Adrenal gland (tissue), 12 donors: ENCODE results near the gene CACTIN. TPM values are rescaled to one million over a fixed set of nuclear protein-coding genes. Genes with fewer than 3 reads are reported as not detected.

Source experiments
- DNase-seq, 7 donors: peaks; one replicate each; pipeline ENCODE4 v3.0.0-alpha.2; 2019 to 2020
- H3K27ac ChIP-seq, 5 donors: fragments of 200-600 bp; sonication (generic) in 4 of 5; 1 replicate in 3 of 5; 2 replicates in 2 of 5; pipeline versions ENCODE4 v1.5.1 to v1.8.0; 2016 to 2020; ENCODE audit warnings: mild to moderate bottlenecking in 1 of 5
- H3K27me3 ChIP-seq: fragments of 200-600 bp; 2 replicates; pipeline ENCODE4 v1.8.0; 2021
- H3K36me3 ChIP-seq, 2 donors: fragments of 200-600 bp; replicated peaks in 1 of 2; 1 replicate in 1 of 2; 2 replicates in 1 of 2; pipeline versions ENCODE4 v1.5.1 to v1.8.0; 2018 to 2022
- H3K4me1 ChIP-seq, 2 donors: fragments of 200-600 bp; replicated peaks in 1 of 2; 1 replicate in 1 of 2; 2 replicates in 1 of 2; pipeline versions ENCODE4 v1.5.1 to v1.8.0; 2018 to 2021
- H3K4me3 ChIP-seq, 4 donors: fragments of 200-600 bp; sonication (generic) in 3 of 4; one replicate each; pipeline ENCODE4 v1.5.1; 2016 to 2018
- H3K9me3 ChIP-seq, 3 donors: fragments of 200-600 bp; sonication (generic) in 1 of 3; replicated peaks in 1 of 3; 1 replicate in 2 of 3; 2 replicates in 1 of 3; pipeline versions ENCODE4 v1.5.1 to v1.8.0; 2016 to 2021
- POLR2A ChIP-seq, 2 donors: fragments of 450-650 bp; IDR thresholded peaks; one replicate each; pipeline ENCODE4 v1.6.1; 2017; ENCODE audit warnings: antibody characterized with exemption in 2 of 2, mild to moderate bottlenecking in 2 of 2, moderate library complexity in 1 of 2
- WGBS, 4 donors: extraction: QIAGEN DNeasy Blood & Tissue Kit in 2 of 4; methylation state at CpG; one replicate each; pipeline versions ENCODE4 v1.1.5 to v1.1.7; 2013 to 2017; 5-methylcytosine and 5-hydroxymethylcytosine counted together
- intact Hi-C, 2 donors: fragments of 100-400 bp; cut with DNase I; formaldehyde crosslinking; loops; one replicate each; pipeline versions ENCODE4 v1.14.1 to v1.15.0; 2022 to 2023
- polyA plus RNA-seq, 3 donors: library from polyadenylated mRNA; stranded (reverse); fragments of 200-250 nt in 2 of 3; fragments of 350-450 nt in 1 of 3; fragmentation: Illumina TruSeq in 1 of 3; extraction: RNeasy Lipid Tissue Mini Kit (QIAGEN cat#74804) in 1 of 3; gene quantifications; one replicate each; pipeline ENCODE4 v1.2.3, GENCODE V29; 2013 to 2014
- total RNA-seq, 9 donors: library from RNA; depleted of rRNA in 4 of 9; stranded (reverse); fragments of >200 nt in 4 of 9; fragments of 120-200 nt in 1 of 9; fragmentation: NEBNext Ultra II Directional in 1 of 9; extraction: Animal tissue kit (Norgen Biotek cat#: 25700) in 1 of 9; gene quantifications; one replicate each; pipeline versions ENCODE4 v1.1.0 to v1.2.4, GENCODE V29; 2013 to 2023
- TF ChIP-seq, protein P1 (sequence below), 6 experiments: fragments of 450-650 bp in 4 of 6; fragments of 200-600 bp in 2 of 6; sonication (generic) in 1 of 6; IDR thresholded peaks; 1 replicate in 5 of 6; 2 replicates in 1 of 6; pipeline versions ENCODE4 v1.5.1 to v1.8.0; 2016 to 2021; ENCODE audit warnings: antibody characterized with exemption in 6 of 6, mild to moderate bottlenecking in 2 of 6, moderate library complexity in 1 of 6
- donor health status: healthy with polysubstance abuse.
- donor health status: Bipolar disorder and iron deficiency.
- donor health status: DM: yes; HTN: yes; CAD: no.
- donor health status: DM: no; HTN: no; CAD: no.
- donor health status: DM: no; HTN: no; CAD: no.
- donor health status: DM: yes; HTN: yes; CAD: no.

CACTIN gene
- total and polyA plus RNA-seq, 12 donors, result 5.0 to 78.4 (median 22.3) TPM

DNA sequence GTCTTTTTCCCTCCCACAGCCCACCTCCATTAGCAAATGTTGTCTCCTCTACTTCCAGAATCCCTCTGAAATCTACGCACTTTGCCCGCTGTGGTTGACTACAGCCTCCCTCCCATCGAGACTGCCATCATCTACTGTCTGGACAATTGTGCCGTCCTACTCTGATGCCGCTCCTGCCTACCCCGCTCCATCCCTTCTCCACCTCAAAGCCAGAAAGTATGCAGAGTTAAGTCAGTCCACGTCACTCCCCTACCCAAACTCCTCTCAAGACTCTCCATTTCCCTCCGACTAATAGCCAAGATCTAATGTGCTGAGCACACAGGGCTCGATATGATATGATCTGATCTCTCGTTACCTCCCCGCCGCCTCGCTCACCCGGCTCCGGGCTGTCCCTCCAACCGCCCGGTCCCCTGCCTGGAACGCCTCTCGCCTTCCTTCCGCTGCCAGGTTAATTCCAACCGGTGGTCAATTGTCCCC, 556 bp downstream of the CACTIN start:
- Histone ChIP-seq H3K27ac (peak overlapping the region; percentile 78 to 96 (median 91)), H3K4me1 (peaks cover 6 to 22% of the 10 kb centered on the region in 2 donors), H3K27me3 (no peaks in the 10 kb centered on the region), H3K36me3 (peaks cover 0 to 11% of the 10 kb centered on the region in 2 donors), H3K4me3 (peak overlapping the region; percentile 68 to 96 (median 82)), H3K9me3 (no peaks in the 10 kb centered on the region)
- WGBS, 4 donors, result 1 to 2% (median 2%) methylated on average over 16 to 21 of the region's 21 CpGs
- intact Hi-C loops, result loop anchor here in 1 of 2 donors (10.0 kb wide), 1 partner anchor 311 kb away; no protein-coding TSS in a partner anchor
- no peak for TF ChIP-seq POLR2A (IDR thresholded peaks at IDR 0.05)
- TF ChIP-seq, protein P1, sequence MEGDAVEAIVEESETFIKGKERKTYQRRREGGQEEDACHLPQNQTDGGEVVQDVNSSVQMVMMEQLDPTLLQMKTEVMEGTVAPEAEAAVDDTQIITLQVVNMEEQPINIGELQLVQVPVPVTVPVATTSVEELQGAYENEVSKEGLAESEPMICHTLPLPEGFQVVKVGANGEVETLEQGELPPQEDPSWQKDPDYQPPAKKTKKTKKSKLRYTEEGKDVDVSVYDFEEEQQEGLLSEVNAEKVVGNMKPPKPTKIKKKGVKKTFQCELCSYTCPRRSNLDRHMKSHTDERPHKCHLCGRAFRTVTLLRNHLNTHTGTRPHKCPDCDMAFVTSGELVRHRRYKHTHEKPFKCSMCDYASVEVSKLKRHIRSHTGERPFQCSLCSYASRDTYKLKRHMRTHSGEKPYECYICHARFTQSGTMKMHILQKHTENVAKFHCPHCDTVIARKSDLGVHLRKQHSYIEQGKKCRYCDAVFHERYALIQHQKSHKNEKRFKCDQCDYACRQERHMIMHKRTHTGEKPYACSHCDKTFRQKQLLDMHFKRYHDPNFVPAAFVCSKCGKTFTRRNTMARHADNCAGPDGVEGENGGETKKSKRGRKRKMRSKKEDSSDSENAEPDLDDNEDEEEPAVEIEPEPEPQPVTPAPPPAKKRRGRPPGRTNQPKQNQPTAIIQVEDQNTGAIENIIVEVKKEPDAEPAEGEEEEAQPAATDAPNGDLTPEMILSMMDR (IDR thresholded peaks at IDR 0.05), result no peak
- DNase-seq, result no peak

DNA sequence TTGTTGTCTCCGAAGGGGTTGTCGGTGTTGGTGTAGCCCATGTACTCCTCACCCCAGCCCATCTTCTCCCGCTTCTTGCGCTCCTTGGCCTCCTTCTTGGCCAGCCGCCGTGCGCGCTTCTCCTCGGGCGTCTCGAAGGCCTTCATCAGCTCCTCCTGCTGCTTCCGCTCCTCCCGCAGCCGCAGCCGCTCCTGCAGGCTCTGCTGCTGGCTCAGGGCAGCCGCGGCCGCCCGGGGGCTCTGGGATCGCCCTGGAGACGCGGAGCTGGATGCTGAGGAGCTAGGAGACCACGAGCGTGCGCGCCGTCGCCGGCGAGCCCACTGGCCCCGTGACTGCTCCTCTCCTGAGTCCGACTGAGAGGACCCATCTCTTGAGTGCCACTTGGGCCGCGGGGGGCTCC, 2.9 kb downstream of the CACTIN start:
- intact Hi-C loops, result loop anchor here in 1 of 2 donors (10.0 kb wide), 1 partner anchor 309 kb away; no protein-coding TSS in a partner anchor
- 92 to 95% (median 93%) methylated on average over 30 to 34 of the region's 34 CpGs for WGBS, 4 donors
- no peaks in the 10 kb centered on the region for H3K9me3 ChIP-seq
- H3K27ac ChIP-seq, result no peak overlapping the region
- H3K4me1 ChIP-seq, result peaks cover 6 to 22% of the 10 kb centered on the region in 2 donors
- H3K36me3 ChIP-seq, result peaks cover 0 to 11% of the 10 kb centered on the region in 2 donors
- no peaks in the 10 kb centered on the region for H3K27me3 ChIP-seq
- DNase-seq, result no peak
- H3K4me3 ChIP-seq, result no peak overlapping the region
- TF ChIP-seq, protein P1 (IDR thresholded peaks at IDR 0.05), result no peak
- no peak for TF ChIP-seq POLR2A (IDR thresholded peaks at IDR 0.05)

DNA sequence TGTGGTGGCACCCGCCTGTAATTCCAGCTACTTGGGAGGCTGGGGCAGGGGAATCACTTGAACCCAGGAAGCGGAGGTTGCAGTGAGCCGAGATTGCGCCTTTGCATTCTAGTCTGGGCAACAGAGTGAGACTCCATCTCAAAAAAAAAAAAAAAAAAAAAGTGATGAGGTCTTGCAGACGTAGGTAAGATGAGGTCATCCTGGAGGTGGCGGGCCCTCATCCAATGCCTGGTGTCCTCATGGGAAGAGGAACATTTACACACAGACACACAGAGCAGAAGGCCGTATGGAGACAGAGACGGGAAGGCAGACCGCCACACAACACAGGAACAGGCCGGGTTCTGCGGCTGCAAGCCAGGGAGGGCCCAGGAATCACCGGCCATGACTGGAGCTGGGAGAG, 4.4 kb downstream of the CACTIN start:
- Histone ChIP-seq H3K4me3 (no peak overlapping the region), H3K27ac (no peak overlapping the region), H3K36me3 (peaks cover 0 to 11% of the 10 kb centered on the region in 2 donors), H3K4me1 (peaks cover 6 to 24% of the 10 kb centered on the region in 2 donors), H3K9me3 (no peaks in the 10 kb centered on the region), H3K27me3 (no peaks in the 10 kb centered on the region)
- no peak for TF ChIP-seq POLR2A (IDR thresholded peaks at IDR 0.05)
- TF ChIP-seq, protein P1 (IDR thresholded peaks at IDR 0.05), result no peak
- intact Hi-C loops, result loop anchor here in 1 of 2 donors (10.0 kb wide), 1 partner anchor 307 kb away; no protein-coding TSS in a partner anchor
- DNase-seq, result no peak
- WGBS, 4 donors, result 84 to 94% (median 87%) methylated on average over 10 to 12 of the region's 12 CpGs

DNA sequence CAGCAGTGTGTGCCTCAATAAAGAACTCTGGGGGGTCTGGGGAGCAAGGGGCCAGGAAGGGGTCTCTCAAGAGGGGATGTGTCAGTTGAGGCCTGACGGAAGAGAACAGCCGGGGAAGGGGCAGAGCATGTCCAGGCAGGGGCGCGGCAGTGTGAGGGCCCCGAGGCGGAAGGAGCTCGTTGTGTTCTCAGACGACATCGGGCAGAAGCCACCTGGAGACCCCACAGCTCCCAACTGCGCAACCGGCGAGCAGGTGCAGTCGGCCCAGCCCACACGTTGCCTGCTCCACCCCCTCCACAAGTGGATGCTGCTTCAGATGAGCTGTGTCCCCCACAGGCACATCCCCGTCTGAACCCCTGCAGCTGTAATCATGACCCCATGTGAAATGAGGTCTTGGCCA, 4.9 kb downstream of the CACTIN start:
- WGBS, 4 donors, result 90 to 97% (median 92%) methylated on average over 10 to 15 of the region's 15 CpGs
- H3K36me3 ChIP-seq, result peaks cover 0 to 11% of the 10 kb centered on the region in 2 donors
- no peak for DNase-seq
- H3K4me3 ChIP-seq, result no peak overlapping the region
- intact Hi-C loops, result loop anchor here in 1 of 2 donors (10.0 kb wide), 1 partner anchor 307 kb away; no protein-coding TSS in a partner anchor
- no peak overlapping the region for H3K27ac ChIP-seq
- H3K9me3 ChIP-seq, result no peaks in the 10 kb centered on the region
- no peaks in the 10 kb centered on the region for H3K27me3 ChIP-seq
- peaks cover 6 to 24% of the 10 kb centered on the region in 2 donors for H3K4me1 ChIP-seq
- no peak for TF ChIP-seq POLR2A (IDR thresholded peaks at IDR 0.05)
- TF ChIP-seq, protein P1 (IDR thresholded peaks at IDR 0.05), result no peak
